DND-41 (cell line): ENCODE measurements around the gene HSPA1L.

ENCODE experiments used
- ATAC-seq: fragments of 200-7000 bp; cut with Tn5 transposase; 3 replicates; pipeline ENCODE4 v1.9.1; 2021; ENCODE audit warnings: low read depth; ENCODE audit not compliant: insufficient read depth
- DNase-seq: peaks from one replicate; pipeline ENCODE4 v3.0.0-alpha.2; 2020
- H2AFZ ChIP-seq: 2 replicates; pipeline ENCODE4 v1.6.0; 2012; ENCODE audit warnings: low read depth, low read length
- H3K27ac ChIP-seq: 2 replicates; pipeline ENCODE4 v1.5.1; 2012; ENCODE audit warnings: low read length, inconsistent platforms
- H3K27me3 ChIP-seq: fragments of 200-600 bp; sonication (generic); 2 replicates; pipeline ENCODE4 v1.6.0; 2012; ENCODE audit warnings: low read length, mild to moderate bottlenecking, inconsistent platforms; ENCODE audit not compliant: insufficient read depth, poor library complexity
- H3K36me3 ChIP-seq: 2 replicates; pipeline ENCODE4 v1.5.1; 2012; ENCODE audit warnings: low read length, inconsistent platforms; ENCODE audit not compliant: insufficient read depth
- H3K4me1 ChIP-seq: 2 replicates; pipeline ENCODE4 v1.5.1; 2012; ENCODE audit warnings: mild to moderate bottlenecking, low read length; ENCODE audit not compliant: insufficient read depth
- H3K4me2 ChIP-seq: 2 replicates; pipeline ENCODE4 v1.6.0; 2012; ENCODE audit warnings: mild to moderate bottlenecking, moderate library complexity, low read length, inconsistent platforms; ENCODE audit not compliant: insufficient read depth
- H3K4me3 ChIP-seq, 2 experiments: fragments of 200-600 bp in 1 of 2; shearing (Covaris generic) in 1 of 2; 2 replicates each; pipeline ENCODE4 v1.5.1; 2012 to 2016; ENCODE audit warnings: inconsistent platforms in 2 of 2, low read length in 2 of 2, mild to moderate bottlenecking in 2 of 2, low read depth in 1 of 2, moderate library complexity in 1 of 2
- H3K79me2 ChIP-seq: 2 replicates; pipeline ENCODE4 v1.6.0; 2012; ENCODE audit warnings: low read length, inconsistent platforms; ENCODE audit not compliant: insufficient read depth
- H3K9ac ChIP-seq: 2 replicates; pipeline ENCODE4 v1.6.0; 2012; ENCODE audit warnings: low read depth, mild to moderate bottlenecking, inconsistent platforms, low read length, moderate library complexity
- H3K9me3 ChIP-seq: 2 replicates; pipeline ENCODE4 v1.5.1; 2012; ENCODE audit warnings: low read length, moderate library complexity, mild to moderate bottlenecking, inconsistent platforms; ENCODE audit not compliant: insufficient read depth, severe bottlenecking
- H4K20me1 ChIP-seq: 2 replicates; pipeline ENCODE4 v1.6.0; 2012; ENCODE audit warnings: low read length; ENCODE audit not compliant: insufficient read depth
- CTCF ChIP-seq: IDR thresholded peaks from 2 replicates; pipeline ENCODE4 v1.5.1; 2012; ENCODE audit warnings: borderline replicate concordance, low read length, moderate library complexity, mild to moderate bottlenecking; ENCODE audit not compliant: poor library complexity, severe bottlenecking; ENCODE audit errors: extremely low read depth
- EZH2 ChIP-seq: IDR thresholded peaks from 3 replicates; pipeline ENCODE4 v1.6.1; 2012; ENCODE audit warnings: borderline replicate concordance, low read depth, mild to moderate bottlenecking, moderate library complexity, low read length, inconsistent platforms; ENCODE audit not compliant: severe bottlenecking

The HSPA1L gene

DNA sequence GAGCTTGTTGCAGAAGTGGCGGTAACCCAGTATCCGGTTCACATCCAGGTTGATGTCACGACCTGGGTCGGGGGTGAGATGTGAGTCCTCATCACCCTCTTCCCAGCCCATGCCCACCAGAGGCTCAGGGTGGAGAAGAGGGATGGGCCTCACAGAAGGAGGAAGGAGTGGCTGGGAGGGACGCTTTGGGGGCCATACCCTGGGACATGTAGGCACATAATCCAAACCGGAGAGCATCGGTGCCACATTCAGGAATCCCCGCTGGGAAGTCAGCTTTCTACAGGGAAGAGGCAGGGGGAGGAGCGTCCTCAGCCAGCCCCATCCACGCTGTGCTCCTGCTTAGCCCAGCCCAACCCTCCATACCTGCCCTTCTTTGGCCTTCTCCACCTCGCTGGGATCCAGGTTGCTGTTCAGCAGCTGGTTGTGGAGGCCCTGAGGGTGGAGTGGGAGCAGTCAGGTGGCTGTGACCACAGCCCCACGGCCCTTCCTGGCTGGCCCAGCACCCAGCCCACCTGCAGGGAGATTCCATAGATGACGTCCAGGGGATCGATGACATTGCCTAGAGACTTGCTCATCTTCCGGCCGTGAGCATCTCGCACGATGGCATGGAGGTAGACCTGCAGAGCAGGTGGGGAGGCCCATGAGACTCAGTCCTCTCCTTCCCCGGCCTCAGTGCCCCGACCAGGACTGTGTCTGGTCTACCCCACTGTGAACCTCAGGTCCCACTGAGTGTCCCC, 34.4 kb downstream of the HSPA1L start:
- Histone ChIP-seq H3K27me3 (no peaks in the 10 kb centered on the region), H3K4me1 (no peaks in the 10 kb centered on the region), H4K20me1 (peaks cover 8% of the 10 kb centered on the region), H2AFZ (no peak overlapping the region), H3K79me2 (no peaks in the 10 kb centered on the region), H3K9me3 (no peaks in the 10 kb centered on the region), H3K27ac (no peak overlapping the region), H3K9ac (no peak overlapping the region), H3K4me2 (no peak overlapping the region), H3K4me3 (no peak overlapping the region), H3K36me3 (peaks cover 81% of the 10 kb centered on the region)
- DNase-seq (no peak), ATAC-seq (no peak)
- TF ChIP-seq CTCF (no peak), EZH2 (no peak)

- H3K9me3 ChIP-seq, result no peaks in the 10 kb centered on the region
- peaks cover 74% of the 10 kb centered on the region for H3K36me3 ChIP-seq
Measured at GRCh38 chr6:31779908-31780307, 35.2 kb downstream of the HSPA1L start.

GRCh38 chr6:31778999-31779885, 35.8 kb downstream of the HSPA1L start:
- H3K9me3 ChIP-seq, result no peaks in the 10 kb centered on the region
- DNase-seq, result no peak
- H3K4me1 ChIP-seq, result no peaks in the 10 kb centered on the region
- H4K20me1 ChIP-seq, result peaks cover 8% of the 10 kb centered on the region
- H3K79me2 ChIP-seq, result no peaks in the 10 kb centered on the region
- peaks cover 67% of the 10 kb centered on the region for H3K36me3 ChIP-seq
- no peaks in the 10 kb centered on the region for H3K27me3 ChIP-seq
- H3K4me2 ChIP-seq, result no peak overlapping the region
- H3K4me3 ChIP-seq, result no peak overlapping the region
- TF ChIP-seq CTCF, result no peak
- TF ChIP-seq EZH2, result no peak
- no peak overlapping the region for H2AFZ ChIP-seq
- no peak overlapping the region for H3K9ac ChIP-seq
- H3K27ac ChIP-seq, result no peak overlapping the region
- no peak for ATAC-seq

More at GRCh38 chr6:31779908-31780307, 35.2 kb downstream of the HSPA1L start:
- ATAC-seq (no peak), DNase-seq (no peak)
- Histone ChIP-seq H3K79me2 (no peaks in the 10 kb centered on the region), H3K27me3 (no peaks in the 10 kb centered on the region), H3K4me2 (no peak overlapping the region), H3K4me1 (no peaks in the 10 kb centered on the region), H2AFZ (no peak overlapping the region), H3K9ac (no peak overlapping the region), H3K27ac (no peak overlapping the region), H4K20me1 (peaks cover 8% of the 10 kb centered on the region), H3K4me3 (no peak overlapping the region)
- TF ChIP-seq EZH2 (no peak), CTCF (no peak)
